HUDEP-2 (cell line): ENCODE measurements around the gene DMD.

Source experiments
- DNase-seq, 76 experiments: peaks; one replicate each; lab custom pipeline; 2025; ENCODE audit not compliant: unreplicated experiment in 76 of 76; lab: John Stamatoyannopoulos, UW

DMD gene

GRCh38 chrX:31224381-31225012, 1986.9 kb downstream of the DMD start:
- no peak for DNase-seq

GRCh38 chrX:31223817-31224216, 1987.5 kb downstream of the DMD start:
- no peak for DNase-seq

GRCh38 chrX:31222946-31223345, 1988.4 kb downstream of the DMD start:
- no peak for DNase-seq

DNA sequence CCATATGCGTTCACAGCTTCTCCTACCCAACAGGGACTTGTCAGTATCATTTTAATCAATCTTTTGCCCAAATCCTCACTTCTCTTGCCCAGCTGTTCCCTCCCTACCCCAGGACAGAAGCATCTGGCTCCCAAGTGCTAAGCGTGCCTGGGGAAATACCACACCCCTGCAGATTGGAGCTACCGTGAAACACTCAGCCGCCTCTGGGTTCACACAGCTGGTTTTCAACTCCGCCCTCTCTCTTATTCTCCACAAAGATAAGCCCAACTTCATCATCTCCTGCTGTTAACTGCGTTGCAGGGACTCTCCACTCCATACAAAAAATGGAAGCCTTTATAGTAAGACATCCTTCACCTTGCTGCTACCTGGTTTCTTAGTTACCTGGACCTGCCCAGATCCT, 1992.2 kb downstream of the DMD start:
- peak in 4 of 76 experiments; percentile 1 to 4 (median 2) for DNase-seq

- DNase-seq, result no peak
Observed at GRCh38 chrX:31217084-31217483, 1994.3 kb downstream of the DMD start.

DNA sequence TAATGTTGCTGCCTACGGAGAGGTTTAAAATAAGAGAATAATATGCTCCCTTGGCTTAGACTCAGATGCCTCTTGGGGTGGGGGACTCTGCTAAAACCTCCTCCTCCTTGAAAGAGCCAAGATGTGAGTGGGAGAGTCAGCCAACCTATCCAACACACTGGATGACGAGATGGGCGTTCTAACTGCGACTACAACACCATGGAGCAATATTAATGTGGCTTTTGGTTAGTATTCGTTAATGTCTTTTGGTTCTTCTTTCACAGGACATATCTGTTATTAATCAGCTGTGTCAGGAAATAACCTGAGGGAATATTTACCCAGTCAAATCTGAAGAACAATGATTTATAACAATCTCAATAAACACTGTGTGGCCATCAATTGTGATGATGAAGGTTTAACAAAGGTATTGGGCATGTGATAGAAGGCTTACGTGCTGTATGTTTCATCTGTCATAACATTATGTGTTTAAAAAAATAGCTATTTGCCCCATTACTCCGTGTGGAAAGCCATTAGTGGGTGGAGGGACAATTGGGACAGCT, 1996.0 kb downstream of the DMD start:
- DNase-seq, result no peak

- DNase-seq, result peak in 2 of 76 experiments; percentile 2 to 3
Observed at GRCh38 chrX:31213941-31214340, 1997.4 kb downstream of the DMD start.

DNA sequence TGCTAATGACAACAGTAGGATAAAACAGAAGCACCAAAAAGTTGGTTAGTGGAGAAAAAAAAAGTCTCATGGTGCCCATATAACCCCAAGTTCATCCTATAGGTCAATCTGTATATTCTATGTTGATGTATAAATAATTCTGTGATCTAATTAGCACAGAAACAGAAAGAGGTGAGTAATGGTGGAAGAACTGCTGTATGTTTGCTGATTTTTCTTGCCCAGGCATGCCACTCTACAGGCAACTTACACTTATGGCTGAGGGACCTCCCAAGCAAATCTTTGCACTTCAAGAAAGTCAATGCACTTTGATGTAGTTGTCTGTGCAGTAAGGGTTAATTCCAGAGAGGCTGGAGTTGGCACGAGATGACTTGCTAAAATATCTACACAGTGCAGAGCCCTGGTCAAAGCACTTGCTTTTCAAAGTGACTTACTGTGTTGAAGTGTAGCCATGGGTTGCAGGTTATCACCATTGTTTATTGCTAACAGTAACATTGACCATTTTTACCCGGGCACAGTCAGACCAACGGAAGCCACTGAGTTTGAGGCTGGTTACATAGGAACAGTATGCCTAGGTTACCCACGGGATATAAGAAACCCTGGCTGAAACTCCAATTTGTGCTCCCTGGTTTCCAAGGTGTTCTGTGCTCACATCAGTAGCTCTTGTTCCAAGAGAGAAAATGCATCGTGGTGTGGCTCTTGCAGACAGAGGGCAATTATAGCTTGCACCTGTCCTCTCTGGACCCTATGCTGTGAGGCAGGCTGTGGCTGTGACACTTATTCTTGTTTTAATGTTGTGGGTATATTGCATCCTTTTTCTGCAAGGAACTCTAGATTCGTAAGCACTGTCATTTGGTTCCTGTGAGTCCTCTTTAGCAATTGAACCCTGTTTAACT, 1998.2 kb downstream of the DMD start:
- DNase-seq, result no peak

DNA sequence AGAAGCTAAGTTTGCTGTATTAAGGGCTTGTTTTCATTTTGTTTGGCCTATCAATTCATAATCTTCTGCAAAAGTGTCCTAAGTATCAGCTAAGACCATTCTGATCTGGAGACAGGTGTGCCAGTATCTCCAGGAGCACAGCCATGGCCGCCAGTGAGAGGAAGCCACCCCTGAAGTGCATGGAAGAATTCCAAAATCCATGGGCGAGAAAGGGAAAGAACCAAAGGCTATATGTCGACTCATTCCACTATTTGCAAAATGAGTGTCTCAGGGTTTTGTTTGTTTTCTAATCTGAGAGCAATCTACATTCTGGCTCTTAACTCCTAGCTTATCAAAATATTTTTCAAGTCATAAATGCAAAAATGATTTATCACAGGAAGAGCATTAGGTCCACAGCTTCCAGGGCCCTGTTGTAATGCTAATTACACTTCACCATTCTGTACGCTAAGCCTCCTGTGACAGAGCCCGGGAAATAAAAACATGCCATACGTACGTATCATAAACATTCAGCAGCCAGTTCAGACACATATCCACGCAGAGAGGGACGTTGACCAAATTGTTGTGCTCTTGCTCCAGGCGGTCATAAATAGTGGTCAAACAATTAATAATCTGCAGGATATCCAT, 2002.2 kb downstream of the DMD start:
- DNase-seq, result no peak

DNA sequence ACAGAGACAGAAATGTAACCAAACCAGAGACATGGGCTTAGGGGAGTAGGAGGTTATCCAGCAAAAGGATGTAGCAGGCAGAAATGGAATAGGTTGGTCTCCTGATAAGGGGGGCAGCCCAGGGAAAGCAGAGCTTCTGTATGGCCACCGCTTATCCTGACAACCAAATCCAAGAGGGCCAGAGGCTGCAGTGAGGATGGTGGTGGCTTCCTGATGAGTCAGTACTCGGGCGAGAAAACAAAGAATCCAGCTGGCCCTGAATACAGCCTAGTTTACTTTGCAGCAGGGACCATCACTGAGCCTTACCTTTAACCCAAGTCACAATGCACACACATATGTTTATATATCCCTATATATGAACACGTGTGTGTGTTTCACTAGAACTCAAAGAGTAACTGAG, 2009.8 kb downstream of the DMD start:
- no peak for DNase-seq

GRCh38 chrX:31200430-31200829, 2010.9 kb downstream of the DMD start:
- DNase-seq, result no peak

DNA sequence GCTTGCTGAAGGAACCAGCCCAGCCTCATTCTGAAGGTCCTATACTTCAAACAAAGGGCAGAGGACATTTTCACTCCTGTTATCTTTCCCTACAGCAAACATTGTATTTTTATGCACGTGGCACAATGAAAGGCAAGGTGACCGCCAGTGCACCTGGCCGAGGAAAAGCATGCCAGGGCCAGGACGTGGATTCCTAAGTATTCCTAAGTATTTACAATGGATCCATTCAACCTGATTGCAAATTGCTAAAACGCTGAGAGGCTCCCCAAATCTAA, 2011.6 kb downstream of the DMD start:
- DNase-seq, result no peak

GRCh38 chrX:31199056-31199839, 2012.1 kb downstream of the DMD start:
- no peak for DNase-seq

DNA sequence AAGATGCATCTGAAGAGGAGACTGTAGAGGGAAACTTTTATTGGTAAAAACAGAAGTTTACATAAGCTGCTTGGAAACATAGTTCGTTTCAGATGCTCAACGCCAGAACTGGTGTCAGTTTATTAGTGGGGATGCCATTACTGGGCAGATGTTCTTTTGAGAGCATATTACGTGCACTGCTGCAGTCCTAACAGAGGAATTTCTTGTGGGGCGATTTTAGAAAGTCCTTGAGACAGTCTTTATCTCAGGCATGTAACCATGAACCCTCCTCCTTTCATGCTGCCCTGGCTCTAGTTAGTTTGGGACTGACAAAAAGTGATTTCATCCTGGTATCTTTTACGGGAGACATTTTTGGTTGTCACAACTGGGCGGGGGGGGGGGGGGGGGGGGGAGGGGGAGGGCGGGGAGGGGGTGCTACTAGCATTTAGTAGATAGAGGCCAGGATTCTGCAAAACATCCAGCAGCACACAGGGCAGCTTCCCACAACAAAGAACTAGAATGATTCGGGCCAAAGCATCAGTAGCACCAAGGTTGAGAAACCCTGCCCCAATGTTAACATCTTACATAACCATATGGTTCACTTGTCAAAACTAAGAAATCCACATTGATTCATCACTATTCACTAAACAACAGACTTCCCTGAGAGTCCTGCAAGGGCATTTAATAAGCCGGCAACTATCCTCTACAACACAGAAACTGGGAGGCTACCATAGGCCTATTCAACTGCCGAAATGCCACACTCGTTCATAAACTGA, 2021.0 kb downstream of the DMD start:
- DNase-seq, result no peak

GRCh38 chrX:31186693-31187338, 2024.5 kb downstream of the DMD start:
- no peak for DNase-seq

DNA sequence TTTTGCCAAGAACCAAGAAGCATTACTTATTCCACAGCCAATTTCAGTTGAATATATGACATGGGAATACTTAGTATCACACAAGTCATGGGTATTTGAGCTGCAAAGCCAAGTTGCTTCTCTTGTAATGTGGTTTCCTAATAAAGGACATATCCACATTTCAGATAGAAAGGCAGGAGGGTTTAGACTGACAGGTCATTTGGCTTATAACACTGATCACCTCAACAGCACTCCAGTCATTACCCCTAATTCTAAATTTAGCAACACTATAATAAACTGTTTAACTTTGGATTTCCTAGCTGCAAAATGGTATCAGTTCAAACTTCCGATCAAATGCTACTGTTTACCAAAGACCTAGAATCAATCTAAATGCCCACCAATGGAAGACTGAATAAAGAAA, 2025.5 kb downstream of the DMD start:
- no peak for DNase-seq

DNA sequence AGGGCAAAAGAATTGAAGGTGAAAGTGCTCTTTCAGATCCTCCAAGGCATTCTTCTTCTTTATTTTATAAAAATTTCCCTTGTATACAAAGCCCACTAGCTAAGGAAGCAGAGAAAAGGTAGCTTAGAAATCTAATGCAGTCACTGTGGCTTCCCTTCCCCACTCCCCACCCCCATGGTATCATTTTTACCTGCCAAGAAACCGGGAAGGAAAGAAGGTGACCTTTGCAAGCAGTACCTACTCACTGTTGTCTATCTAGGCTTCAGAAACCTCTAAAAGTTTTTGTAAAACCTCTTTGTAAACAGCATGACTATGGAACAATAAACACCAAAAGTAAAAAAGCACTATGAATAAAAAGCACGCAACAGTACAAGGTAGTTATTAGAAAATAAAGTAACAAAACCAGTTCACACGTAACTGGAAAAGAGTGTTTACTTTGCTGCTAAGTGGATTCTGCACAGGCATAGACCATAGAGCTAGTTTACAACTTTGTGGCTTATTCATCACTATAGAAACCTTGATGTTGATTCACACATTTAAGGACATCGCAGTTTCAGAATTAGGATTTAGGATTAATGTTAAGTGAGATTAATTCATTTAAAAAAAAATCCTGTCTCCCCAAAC, 2029.9 kb downstream of the DMD start:
- DNase-seq, result no peak

GRCh38 chrX:31179203-31179602, 2032.1 kb downstream of the DMD start:
- DNase-seq, result no peak

GRCh38 chrX:31178769-31179125, 2032.6 kb downstream of the DMD start:
- DNase-seq, result no peak
